ENCODE measurements around the gene PTAFR.
A peak's percentile ranks its signal among the peaks of the same experiment; 100 is the strongest.

PTAFR gene, protein sequence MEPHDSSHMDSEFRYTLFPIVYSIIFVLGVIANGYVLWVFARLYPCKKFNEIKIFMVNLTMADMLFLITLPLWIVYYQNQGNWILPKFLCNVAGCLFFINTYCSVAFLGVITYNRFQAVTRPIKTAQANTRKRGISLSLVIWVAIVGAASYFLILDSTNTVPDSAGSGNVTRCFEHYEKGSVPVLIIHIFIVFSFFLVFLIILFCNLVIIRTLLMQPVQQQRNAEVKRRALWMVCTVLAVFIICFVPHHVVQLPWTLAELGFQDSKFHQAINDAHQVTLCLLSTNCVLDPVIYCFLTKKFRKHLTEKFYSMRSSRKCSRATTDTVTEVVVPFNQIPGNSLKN

DNA sequence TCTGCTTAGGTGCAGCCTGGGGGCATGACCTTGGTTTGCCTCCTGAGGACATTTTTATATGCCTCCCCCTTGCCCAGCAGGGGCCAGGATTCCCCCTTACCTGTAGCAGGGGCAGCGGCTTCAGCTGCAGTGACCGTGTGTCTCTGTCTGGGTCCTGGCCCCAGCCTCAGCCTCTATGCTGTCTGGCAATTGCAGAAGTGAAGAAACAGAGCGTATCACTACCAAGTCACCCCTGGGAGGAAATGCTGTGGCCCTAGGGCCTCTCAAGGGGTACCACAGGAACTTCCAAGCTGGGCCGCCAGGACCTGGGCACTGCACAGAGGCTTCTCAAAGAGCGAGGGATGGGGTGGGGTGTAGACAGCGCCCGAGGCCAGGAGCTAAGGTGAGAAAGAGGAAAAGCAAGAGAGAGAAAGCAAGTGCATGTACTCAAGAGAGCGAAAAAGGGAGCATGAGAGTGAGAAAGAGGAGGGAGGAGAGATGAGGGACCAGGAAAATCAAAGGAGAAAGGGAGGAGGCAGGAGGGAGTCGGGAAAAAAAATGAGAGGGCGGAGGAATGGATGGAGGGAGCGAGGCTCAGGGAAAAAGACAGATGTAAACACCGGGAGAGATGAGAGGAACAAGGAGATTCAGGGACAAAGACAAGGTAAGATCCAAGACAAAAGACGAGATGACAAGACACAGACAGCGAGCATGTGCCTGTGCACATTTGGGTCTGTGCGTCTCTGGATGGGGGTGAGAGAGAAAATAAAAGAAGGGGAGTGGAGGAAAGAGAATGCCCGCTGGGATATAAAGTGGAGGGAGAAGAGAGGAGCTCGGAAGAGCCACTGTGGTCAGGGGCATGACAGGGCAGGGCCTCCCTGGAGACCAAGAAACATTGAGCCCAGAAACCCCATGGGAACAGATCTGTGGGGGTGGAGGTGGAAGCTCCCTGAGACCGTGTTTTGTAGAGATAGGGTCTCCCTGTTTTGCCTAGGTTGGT, at the start of gene PTAFR:
PTAFR (minus strand) TSS at position 199 of the 979 bp plus-strand sequence. CDS start 25,669 bp downstream, outside the sequence.
- DNase-seq (ENCODE audit: low read depth): no peak
- H3K4me3 ChIP-seq (ENCODE audit: low read length): no peak within 1 kb of the TSS
- TF ChIP-seq, protein P1, sequence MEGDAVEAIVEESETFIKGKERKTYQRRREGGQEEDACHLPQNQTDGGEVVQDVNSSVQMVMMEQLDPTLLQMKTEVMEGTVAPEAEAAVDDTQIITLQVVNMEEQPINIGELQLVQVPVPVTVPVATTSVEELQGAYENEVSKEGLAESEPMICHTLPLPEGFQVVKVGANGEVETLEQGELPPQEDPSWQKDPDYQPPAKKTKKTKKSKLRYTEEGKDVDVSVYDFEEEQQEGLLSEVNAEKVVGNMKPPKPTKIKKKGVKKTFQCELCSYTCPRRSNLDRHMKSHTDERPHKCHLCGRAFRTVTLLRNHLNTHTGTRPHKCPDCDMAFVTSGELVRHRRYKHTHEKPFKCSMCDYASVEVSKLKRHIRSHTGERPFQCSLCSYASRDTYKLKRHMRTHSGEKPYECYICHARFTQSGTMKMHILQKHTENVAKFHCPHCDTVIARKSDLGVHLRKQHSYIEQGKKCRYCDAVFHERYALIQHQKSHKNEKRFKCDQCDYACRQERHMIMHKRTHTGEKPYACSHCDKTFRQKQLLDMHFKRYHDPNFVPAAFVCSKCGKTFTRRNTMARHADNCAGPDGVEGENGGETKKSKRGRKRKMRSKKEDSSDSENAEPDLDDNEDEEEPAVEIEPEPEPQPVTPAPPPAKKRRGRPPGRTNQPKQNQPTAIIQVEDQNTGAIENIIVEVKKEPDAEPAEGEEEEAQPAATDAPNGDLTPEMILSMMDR (conservative IDR thresholded peaks at IDR 0.05; ENCODE audit: low read length): no peak

DNA sequence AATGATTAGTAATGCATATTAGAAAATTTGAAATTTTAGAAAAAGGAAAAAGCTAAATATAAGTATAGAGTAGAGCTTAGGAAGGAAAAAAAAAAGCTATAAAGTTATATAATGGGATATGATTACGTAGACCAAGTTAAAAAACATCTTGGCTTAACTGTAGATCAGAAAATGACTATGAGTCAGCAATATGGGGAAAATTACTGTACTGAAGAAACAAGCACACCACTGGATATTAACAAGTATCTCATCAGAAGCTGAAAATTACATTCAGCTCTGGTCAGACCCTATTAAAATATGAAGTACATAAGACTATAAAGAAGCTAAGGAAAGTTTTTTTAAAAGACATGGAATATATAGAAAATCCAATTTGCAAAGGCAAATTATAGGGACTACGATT, 36.8 kb upstream of the PTAFR start:
- TF ChIP-seq, protein P1 (conservative IDR thresholded peaks at IDR 0.05; ENCODE audit: low read length): no peak
- no peak for DNase-seq (ENCODE audit: low read depth)

DNA sequence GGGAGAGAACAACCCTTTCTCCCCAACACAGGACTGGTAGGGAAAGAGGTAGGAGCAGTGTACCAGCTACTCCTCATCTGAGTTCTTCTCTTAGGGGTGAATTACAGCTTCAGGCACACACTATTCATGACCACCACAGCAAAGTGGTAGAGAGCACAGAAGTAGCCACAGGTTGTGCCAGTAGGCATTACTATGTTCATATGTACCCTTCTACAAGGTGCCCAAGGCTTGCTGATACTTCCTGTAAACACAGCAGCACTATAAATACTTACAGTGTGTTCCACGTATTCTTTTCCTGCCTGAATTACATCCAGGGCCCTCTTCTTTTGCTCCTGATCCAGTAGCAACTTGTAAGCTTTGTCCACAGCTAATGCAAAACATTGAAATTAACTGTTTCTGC, 33.2 kb upstream of the PTAFR start:
- DNase-seq (ENCODE audit: low read depth): no peak
- H3K4me3 ChIP-seq (ENCODE audit: low read length): no peak overlapping the region
- TF ChIP-seq, protein P1 (conservative IDR thresholded peaks at IDR 0.05; ENCODE audit: low read length): no peak

More for the DNA sequence above, 36.8 kb upstream of the PTAFR start:
- no peak overlapping the region for H3K4me3 ChIP-seq (ENCODE audit: low read length)

DNA sequence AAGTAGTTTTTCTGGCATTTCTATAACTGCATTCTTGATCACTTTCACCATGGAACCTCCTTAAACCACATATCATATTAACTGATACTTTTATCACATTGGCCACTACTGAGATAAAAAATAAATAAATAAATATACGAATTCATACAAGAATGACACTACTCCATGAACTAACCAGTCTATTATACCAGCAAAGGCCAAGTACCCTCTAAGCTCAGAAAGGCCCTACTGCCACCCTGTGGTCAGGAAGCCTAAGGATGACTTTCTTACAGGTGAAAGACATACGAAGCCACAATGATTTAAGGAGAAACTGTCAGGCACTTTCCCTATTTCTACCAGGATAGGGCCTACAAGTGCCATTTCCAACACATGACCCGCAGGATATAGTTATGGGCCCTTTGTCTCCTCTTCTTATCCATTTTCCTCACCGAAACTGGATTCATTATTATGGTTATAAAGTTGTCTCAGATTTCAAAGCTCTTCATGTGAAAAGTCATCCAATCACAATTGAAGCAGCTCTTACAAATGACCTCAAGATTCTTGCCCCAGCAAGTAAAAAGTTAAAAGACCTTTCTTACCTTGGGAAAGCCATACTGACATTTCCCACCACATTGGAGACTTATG, 32.4 kb upstream of the PTAFR start:
- TF ChIP-seq, protein P1 (conservative IDR thresholded peaks at IDR 0.05; ENCODE audit: low read length): peak; percentile 88
- DNase-seq (ENCODE audit: low read depth): peak; percentile 70

DNA sequence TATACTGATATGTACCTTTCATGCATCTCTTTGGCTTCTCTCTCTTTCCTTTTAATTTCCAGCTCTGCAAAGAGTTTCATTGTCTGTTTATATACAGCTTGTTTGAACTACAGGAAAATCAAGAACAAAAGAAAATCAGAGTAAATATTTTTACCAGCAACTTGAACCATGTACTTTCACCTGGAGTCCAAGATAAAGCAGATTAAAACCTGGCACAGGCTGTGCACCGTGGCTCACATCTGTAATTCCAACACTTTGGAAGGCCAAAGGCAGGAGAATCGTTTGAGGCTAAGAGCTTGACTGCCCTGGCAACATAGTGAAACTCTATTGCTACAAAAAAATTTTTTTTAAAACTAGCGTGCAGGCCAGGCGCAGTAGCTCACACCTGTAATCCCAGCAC, 28.8 kb upstream of the PTAFR start:
- no peak for DNase-seq (ENCODE audit: low read depth)
- H3K4me3 ChIP-seq (ENCODE audit: low read length): no peak overlapping the region
- TF ChIP-seq, protein P1 (conservative IDR thresholded peaks at IDR 0.05; ENCODE audit: low read length): no peak

More for the DNA sequence above, 32.4 kb upstream of the PTAFR start:
- H3K4me3 ChIP-seq (ENCODE audit: low read length): no peak overlapping the region

DNA sequence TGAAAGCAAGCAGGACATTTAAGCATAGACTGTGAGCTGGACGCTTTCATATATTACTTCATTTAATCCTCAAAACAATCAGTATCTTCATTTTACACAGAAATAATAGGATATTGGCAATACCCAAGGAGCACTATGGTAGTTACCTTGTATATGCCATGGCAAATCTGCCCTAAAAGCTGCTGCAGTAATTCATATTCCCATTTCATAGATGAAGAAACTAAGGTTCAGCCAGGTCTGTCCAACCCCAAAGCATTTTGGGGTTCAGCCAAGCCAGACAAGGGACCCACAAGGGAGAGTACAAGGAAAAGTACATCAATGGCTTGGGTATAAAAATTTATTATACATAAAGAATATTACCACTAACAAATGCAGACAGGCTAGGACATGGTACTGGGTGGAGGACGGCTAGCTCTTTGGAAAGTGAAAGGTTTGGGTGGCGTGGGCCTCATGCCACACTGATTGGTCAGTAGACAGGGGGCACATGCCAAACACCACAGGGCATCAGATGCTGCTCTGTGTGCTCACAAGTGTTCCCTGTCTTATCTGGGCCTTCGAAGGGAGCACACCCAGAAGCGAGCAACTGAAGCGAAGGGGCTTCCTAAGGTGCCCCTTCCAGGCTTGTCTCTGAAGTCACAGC, 23.9 kb upstream of the PTAFR start:
- TF ChIP-seq, protein P1 (conservative IDR thresholded peaks at IDR 0.05; ENCODE audit: low read length): no peak
- H3K4me3 ChIP-seq (ENCODE audit: low read length): no peak overlapping the region
- no peak for DNase-seq (ENCODE audit: low read depth)

Measured in AG10803 (cell line).